Esophagus muscularis mucosa (tissue), 4 donors: ENCODE results near the gene BCS1L.

Experiments used
- EP300 ChIP-seq: sonication (generic); formaldehyde crosslinking; IDR thresholded peaks from one replicate; pipeline ENCODE4 v1.6.1; 2017; ENCODE audit warnings: antibody characterized with exemption
- POLR2A ChIP-seq: fragments of 450-650 bp; IDR thresholded peaks from one replicate; pipeline ENCODE4 v1.6.1; 2017; ENCODE audit warnings: antibody characterized with exemption, moderate library complexity, mild to moderate bottlenecking, low read depth
- TF ChIP-seq, protein P1 (sequence below), 3 experiments: fragments of 200-600 bp in 2 of 3; fragments of 450-650 bp in 1 of 3; sonication (generic) in 2 of 3; IDR thresholded peaks; one replicate each; pipeline ENCODE4 v1.5.1; 2017 to 2019; ENCODE audit warnings: antibody characterized with exemption in 3 of 3, mild to moderate bottlenecking in 2 of 3, moderate library complexity in 1 of 3

- TF ChIP-seq, protein P1, sequence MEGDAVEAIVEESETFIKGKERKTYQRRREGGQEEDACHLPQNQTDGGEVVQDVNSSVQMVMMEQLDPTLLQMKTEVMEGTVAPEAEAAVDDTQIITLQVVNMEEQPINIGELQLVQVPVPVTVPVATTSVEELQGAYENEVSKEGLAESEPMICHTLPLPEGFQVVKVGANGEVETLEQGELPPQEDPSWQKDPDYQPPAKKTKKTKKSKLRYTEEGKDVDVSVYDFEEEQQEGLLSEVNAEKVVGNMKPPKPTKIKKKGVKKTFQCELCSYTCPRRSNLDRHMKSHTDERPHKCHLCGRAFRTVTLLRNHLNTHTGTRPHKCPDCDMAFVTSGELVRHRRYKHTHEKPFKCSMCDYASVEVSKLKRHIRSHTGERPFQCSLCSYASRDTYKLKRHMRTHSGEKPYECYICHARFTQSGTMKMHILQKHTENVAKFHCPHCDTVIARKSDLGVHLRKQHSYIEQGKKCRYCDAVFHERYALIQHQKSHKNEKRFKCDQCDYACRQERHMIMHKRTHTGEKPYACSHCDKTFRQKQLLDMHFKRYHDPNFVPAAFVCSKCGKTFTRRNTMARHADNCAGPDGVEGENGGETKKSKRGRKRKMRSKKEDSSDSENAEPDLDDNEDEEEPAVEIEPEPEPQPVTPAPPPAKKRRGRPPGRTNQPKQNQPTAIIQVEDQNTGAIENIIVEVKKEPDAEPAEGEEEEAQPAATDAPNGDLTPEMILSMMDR (IDR thresholded peaks at IDR 0.05) = no peak
- TF ChIP-seq POLR2A (no peak), EP300 (no peak)
Observed at GRCh38 chr2:218659988-218660358, 490 bp downstream of the BCS1L start.
